Activated T-cell treated with anti-CD3 and anti-CD28 coated beads, Interleukin-2, amount 50 U/mL, for 1 hour (primary cell): ENCODE measurements around the gene ZMYM4.
"Not testable (repeated sequence)": the region's sequence is repeated elsewhere in the genome, so short reads cannot be mapped to it uniquely, and the experiment has no call there.

Experiments
- DNase-seq: peaks from one replicate; pipeline ENCODE4 v3.0.0-alpha.2; 2020

Gene ZMYM4

DNA sequence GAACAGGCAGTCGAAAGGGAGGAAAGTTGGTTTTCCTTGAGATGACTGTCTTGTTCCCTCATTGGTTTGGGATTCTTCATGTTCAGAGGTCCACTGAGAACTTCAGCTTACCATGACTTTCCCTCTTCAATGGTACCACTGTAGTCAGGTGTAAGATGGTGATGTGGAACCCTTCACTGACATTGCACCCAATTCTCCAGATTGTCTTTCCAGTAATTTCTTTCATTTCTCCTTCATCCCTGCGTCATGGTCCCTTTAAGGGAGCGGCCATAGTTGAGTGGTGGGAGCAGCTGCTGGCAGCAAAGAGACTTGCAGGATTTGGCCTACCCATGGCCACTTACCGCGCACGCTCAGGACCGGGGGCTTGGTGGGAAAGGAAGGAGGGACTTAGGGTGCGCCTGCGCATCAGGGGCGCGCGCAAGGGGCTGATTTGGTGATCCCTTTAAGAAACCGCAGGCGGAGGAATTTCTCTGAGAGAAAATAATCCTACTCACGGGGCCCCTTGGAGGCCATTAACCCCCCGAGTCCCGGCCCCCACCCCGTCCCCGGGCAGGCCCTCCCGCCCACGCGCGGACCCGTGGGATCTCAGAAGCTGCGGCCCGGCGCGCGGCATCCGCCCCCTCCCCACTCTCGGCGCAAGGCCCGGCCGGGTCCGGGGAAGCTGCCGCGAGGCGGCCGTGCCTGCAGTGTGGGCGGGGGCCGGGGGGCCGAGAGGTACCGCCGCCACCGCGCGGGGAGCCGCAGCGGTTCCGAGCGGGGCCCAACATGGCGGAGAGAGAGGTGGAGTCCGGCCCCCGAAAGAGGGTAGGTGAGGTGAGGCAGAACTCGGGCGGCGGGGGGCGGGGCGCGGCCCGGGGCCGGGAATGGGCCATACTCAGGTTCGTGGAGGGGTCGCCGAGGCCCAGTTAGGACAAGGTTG is at the start of gene ZMYM4:
ZMYM4 (plus strand) TSS at position 428 of the 919 bp plus-strand sequence; CDS start at position 766, 338 bp downstream.
- DNase-seq = peak; percentile 85

GRCh38 chr1:35220976-35221375 is 47.5 kb upstream of the ZMYM4 start:
- no peak for DNase-seq

DNA sequence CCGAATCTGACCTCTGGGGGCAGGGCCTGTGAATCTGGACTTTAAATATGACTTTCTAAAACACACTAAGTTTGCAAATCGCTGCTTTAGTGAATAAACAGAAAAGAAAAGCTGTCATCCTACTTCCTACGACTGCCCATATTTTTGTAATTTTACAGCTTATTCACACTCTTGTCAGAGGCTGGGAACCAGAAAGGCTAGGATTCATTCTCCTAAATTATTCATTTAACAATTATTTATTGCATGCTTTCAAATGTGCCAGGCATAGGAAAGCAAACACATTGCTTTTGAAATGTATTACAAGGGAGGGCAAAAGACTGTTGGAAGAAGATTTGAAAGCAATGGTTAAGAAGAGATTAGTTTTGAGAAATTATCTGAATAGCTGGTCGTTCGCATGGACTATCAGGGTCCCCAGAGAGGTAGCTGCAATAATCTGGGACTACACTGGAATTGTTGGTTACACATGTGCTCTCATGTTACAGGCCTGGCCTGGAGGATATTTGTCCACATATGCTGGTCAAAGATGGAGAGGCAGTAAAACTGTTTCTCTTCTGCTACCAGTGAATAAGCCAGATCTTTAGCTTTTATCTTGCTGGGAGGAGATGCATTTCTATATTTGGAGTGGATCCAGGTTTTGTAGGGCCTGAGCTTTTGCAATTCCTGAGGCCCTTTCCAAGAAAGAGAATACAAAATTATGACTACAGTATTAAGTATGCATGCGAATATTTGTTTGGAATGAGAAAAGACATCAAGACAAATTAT is 46.0 kb upstream of the ZMYM4 start:
- DNase-seq = no peak

DNA sequence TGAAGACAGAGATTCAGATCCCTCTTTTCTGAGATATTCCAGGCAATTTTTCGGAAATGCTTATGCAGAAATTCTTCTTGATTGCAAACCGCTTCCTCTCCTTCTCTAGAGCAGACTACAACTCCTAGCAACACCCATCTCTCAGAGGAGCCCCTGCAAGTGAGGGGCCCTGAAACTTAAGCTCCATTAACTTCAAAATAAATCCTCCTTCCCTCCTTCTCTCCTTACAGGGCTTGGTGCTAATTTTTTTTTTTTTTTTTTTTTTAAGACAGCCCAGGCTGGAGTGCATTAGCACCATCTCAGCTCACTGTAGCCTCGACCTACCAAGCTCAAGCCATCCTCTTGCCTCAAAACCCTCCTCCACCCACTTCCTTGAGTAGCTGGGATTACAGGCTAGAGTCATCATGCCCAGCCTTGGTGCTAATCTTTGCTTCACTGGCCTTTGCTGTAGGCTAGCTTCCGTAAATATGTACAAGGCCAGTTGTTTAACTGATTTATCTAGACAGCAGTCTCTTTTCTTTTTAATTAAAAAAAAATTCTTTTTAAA is 45.4 kb upstream of the ZMYM4 start:
- DNase-seq = no peak

DNA sequence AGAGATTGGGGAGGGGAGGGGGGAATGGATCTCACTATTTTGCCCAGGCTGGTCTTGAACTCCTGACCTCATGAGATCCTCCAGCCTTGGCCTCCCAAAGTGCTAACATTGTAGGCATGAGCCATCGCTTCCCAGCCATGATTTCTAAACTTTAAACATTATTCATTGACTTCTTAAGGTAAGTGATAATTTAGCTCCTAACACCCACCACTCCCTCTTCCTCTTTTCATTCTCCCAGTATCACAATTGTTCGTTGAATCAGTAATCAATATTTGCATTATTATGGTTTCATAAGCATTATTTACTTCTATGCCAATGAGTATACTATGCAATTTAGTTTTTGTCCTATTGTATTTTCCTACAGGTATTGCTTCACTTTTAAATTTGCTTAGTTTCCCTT is 42.0 kb upstream of the ZMYM4 start:
- no peak for DNase-seq

DNA sequence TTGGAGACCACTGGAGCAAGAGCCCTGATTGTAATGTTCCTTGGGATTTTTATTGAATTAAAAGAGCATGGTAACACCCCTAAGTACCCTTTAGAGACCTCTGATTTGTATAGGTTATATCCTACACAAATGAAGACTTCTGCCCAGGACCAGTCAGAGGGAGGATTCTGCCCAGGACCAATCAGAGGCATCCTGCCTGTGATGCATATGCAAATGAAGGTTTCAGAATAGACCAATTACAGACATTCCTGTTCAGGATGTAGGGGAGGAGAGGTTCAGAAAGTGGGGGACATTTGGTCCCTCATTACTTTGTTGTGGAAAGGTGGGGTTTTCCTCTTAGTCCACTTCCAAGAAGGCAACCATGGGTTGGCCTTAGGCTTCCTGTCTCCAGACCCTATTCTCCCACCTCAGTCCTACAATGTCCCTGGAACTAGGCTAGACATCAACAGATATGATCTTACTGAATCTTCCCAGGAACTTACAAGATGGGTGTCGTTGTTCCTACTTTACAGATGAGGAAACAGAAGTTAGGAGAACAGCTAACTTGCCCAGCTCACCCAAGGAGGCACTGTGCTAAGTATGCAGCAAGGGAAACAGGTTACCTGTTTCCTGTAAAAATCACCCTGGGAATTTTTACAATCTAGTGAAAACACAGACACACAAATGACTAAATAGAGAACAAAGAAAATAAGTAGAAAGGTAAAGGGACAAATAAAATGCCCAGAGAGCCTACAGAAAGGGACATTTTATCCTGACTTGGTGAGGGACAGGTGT is 38.7 kb upstream of the ZMYM4 start:
- DNase-seq = no peak

- DNase-seq = no peak
These were observed 37.2 kb upstream of the ZMYM4 start for GRCh38 chr1:35231287-35231686.

DNA sequence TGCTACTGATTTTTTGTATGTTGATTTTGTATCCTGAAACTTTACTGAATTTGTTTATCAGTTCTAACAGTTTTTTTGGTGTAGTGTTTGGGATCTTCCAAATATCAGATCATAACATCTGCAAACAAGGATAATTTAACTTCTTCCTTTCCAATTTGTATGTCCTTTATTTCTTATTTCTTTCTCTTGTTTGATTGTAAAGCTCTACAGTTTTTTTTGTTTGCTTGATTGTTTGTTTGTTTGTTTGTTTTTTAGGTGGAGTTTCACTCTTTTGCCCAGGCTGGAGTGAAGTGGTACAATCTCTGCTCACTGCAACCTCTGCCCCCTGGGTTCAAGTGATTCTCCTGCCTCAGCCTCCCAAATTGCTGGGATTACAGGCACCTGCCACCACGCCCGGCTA is 31.7 kb upstream of the ZMYM4 start:
- not testable (repeated sequence) for DNase-seq

DNA sequence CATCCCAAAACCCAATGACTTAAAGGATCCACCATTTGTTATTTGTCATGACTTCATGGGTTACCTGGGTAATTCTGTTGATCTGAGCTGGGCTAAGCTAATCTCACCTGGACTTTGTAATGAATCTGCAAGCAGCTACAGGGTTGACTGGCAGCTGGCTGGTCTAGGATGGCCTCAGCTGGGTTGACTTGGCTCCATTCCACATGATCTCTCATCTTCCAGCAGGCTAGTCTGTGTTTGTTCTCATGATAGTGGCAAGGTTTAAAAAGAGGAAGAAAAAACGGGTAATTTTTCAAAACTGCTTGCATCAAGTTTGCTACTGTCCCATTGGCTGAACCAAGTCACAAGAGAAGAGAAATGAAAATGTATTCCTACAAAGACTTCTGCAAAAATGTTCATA is 24.8 kb upstream of the ZMYM4 start:
- DNase-seq = no peak

DNA sequence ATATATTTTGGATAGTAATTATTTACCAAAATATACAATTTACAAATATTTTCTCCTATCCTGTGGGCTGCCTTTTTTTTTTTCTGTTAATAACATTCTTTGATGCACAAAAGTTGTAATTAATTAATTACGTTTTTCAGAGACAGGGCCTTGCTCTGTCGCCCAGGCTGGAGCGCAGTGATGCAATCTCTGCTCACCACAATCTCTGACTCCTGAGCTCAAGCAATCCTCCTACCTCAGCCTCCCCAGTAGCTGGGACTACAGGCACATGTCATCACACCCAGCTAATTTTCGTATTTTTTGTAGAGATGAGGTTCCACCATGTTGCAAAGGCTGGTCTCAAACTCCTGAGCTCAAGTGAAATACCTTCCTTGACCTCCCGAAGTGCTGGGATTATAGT is 21.3 kb upstream of the ZMYM4 start:
- DNase-seq = no peak

DNA sequence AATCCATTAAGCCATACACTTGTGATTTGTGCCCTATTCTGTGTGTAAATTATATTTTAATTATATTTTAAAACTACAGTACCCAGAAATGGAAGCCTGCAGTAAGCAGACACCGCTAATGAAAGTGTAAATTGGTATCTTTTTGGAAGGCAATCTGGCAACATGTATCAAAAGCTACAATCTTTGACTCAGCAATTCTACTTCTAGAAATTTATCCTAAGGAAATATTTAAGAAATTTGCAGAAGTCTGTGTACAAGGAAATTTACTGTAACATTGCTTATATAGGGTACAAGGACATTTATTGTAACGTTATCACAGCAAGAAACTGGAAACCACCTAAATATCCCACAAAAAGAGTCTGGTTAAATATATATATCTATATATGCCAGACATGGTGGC is 14.6 kb upstream of the ZMYM4 start:
- DNase-seq = no peak

DNA sequence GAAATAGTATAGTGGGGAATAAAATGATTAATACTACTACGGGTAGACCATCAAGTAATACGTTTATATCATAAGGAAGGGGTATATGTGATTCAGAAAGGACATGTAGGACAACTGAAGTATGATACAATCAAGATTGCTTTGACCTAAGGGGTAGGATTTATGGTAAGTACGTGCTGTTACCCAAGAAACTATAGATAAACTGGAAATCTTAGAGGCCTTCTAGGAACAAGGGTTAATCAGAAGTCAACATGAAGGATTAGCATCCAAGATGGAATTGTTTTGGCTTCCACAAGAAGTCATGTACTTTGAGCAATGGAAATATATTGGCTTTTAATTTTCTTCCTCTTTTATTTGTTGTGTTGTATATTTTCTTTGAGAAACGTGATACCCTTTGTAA is 13.2 kb upstream of the ZMYM4 start:
- DNase-seq = no peak

DNA sequence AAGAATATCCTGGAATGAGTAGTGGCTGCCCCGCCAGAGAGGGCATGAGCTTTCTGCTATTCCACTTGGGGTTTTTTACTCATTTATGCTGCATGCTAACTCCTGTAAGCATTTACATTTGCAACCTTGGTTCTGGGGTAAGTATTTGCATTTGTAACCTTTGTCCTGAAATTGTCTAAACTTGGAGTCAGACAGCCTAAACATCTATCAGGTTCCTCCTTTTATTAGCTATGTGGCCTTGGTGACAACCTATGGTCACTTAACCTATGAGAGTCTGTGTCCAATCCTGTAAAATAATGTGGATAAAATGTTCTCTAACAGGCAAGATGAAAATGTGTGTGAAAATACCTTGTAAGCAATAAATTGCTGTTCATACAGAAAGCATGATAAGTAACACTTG is 8.9 kb upstream of the ZMYM4 start:
- no peak for DNase-seq

DNA sequence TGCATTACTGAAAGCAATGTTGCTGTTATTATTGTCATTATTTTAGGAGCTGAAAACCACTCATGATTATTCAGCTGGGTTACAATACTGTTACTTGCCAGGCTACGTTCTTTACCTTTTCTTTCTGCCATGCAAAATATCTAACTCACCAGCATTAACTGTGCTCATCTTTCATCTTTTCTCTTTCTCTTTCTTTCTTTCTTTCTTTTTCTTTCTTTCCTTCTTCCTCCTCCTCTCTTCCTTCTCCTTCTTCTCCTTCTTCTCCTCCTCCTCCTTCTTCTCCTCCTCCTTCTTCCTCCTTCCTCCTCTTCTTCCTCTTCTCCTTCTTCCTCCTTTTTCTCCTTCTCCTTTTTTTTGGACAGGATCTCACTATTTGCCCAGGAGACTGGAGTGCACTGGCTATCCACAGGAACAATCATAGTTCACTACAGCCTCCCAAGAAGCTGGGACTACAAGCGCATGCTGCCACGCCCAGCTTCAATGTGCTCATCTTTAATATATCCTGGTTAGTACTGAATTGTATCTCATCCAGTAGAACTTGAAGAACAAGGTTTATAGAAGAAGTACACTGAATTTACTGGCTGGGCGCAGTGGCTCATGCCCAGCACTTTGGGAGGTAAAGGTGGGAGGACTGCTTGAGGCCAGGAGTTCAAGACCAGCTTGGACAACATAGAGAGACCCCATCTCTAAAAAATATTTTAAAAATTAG is 6.9 kb upstream of the ZMYM4 start:
- no peak for DNase-seq

GRCh38 chr1:35264035-35264434 is 4.5 kb upstream of the ZMYM4 start:
- DNase-seq = no peak

- DNase-seq = no peak
These were observed 3.6 kb upstream of the ZMYM4 start for GRCh38 chr1:35264871-35265270.

DNA sequence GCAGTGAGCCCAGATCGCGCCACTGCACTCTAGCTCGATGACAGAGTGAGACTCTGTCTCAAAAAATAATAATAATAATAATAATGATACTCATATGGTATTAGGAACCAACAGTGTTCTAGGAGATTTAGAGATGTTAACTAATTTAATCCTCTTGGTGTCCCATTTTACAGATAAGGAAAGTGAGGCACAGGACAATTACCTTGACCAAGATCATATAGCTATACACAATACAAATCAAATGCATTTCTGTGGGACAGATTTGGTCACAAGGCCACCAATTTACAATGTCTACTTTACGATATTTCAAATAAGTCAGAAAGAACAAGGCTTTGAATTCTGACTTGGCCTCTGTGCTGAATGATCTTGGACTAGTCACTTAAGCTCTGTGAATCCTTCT is 2.2 kb upstream of the ZMYM4 start:
- no peak for DNase-seq

GRCh38 chr1:35269201-35269988 is 886 bp downstream of the ZMYM4 start:
- no peak for DNase-seq

GRCh38 chr1:35269989-35270289 is 1.4 kb downstream of the ZMYM4 start:
- DNase-seq = no peak

DNA sequence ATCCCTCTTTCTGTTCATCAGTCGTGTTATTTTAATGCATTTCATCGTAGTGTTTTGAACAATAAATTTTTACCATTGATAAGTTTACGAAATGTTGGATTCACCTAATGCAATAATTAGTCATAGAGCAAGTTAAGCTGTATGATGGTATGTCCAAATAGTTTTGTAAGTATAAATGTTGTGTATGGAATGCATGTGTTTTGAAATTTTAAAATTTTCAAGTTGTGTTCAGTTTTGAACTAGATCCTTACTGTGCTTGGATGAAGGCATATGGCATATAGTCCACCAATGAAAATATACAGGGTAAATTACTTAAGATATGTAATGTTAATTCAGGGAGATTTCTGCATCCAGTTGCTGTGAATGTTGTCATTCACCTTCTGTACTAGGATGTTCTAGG is 2.3 kb downstream of the ZMYM4 start:
- no peak for DNase-seq

GRCh38 chr1:35274197-35274596 is 5.7 kb downstream of the ZMYM4 start:
- no peak for DNase-seq
